Measurements from ENCODE around the gene ARHGAP9.
"Not testable (repeated sequence)": the region's sequence is repeated elsewhere in the genome, so short reads cannot be mapped to it uniquely, and the experiment has no call there.

The ARHGAP9 gene

GRCh38 chr12:57444744-57445143, 34.9 kb downstream of the ARHGAP9 start:
- H3K4me3 ChIP-seq (ENCODE audit: control insufficient read depth, low read depth, low read length) = no peak overlapping the region
- DNase-seq (ENCODE audit: low read depth) = no peak
- no peak for TF ChIP-seq CTCF (conservative IDR thresholded peaks at IDR 0.05; ENCODE audit: control insufficient read depth, insufficient read depth, low read depth, low read length)

GRCh38 chr12:57444337-57444736, 35.3 kb downstream of the ARHGAP9 start:
- DNase-seq (ENCODE audit: low read depth); H3K4me3 ChIP-seq (ENCODE audit: control insufficient read depth, low read depth, low read length): not testable (repeated sequence)

- no peak for DNase-seq (ENCODE audit: low read depth)
- TF ChIP-seq CTCF (conservative IDR thresholded peaks at IDR 0.05; ENCODE audit: control insufficient read depth, insufficient read depth, low read depth, low read length) = no peak
- H3K4me3 ChIP-seq (ENCODE audit: control insufficient read depth, low read depth, low read length) = no peak overlapping the region
These were observed 37.7 kb downstream of the ARHGAP9 start for GRCh38 chr12:57441846-57442427.

GRCh38 chr12:57441393-57441792, 38.3 kb downstream of the ARHGAP9 start:
- not testable (repeated sequence) for DNase-seq (ENCODE audit: low read depth)

GRCh38 chr12:57439762-57440266, 39.9 kb downstream of the ARHGAP9 start:
- no peak for DNase-seq (ENCODE audit: low read depth)
- H3K4me3 ChIP-seq (ENCODE audit: control insufficient read depth, low read depth, low read length) = no peak overlapping the region
- TF ChIP-seq CTCF (conservative IDR thresholded peaks at IDR 0.05; ENCODE audit: control insufficient read depth, insufficient read depth, low read depth, low read length) = no peak

More at GRCh38 chr12:57441393-57441792, 38.3 kb downstream of the ARHGAP9 start:
- not testable (repeated sequence) for H3K4me3 ChIP-seq (ENCODE audit: control insufficient read depth, low read depth, low read length)

GRCh38 chr12:57438400-57438799, 41.3 kb downstream of the ARHGAP9 start:
- TF ChIP-seq CTCF (conservative IDR thresholded peaks at IDR 0.05; ENCODE audit: control insufficient read depth, insufficient read depth, low read depth, low read length) = no peak
- H3K4me3 ChIP-seq (ENCODE audit: control insufficient read depth, low read depth, low read length) = no peak overlapping the region
- no peak for DNase-seq (ENCODE audit: low read depth)

- no peak for TF ChIP-seq CTCF (conservative IDR thresholded peaks at IDR 0.05; ENCODE audit: control insufficient read depth, insufficient read depth, low read depth, low read length)
- DNase-seq (ENCODE audit: low read depth) = no peak
- H3K4me3 ChIP-seq (ENCODE audit: control insufficient read depth, low read depth, low read length) = no peak overlapping the region
These were observed 44.4 kb downstream of the ARHGAP9 start for GRCh38 chr12:57435293-57435692.
